T-cell (primary cell): ENCODE results near the gene PCA3. TPM values are rescaled to one million over a fixed set of nuclear protein-coding genes. Genes with fewer than 3 reads are reported as not detected.

Experiments used
- ATAC-seq, 4 experiments: fragments of 200-7000 bp in 3 of 4; fragments of 150-1000 bp in 1 of 4; cut with Tn5 transposase; replicated peaks in 1 of 4; 1 replicate in 3 of 4; 2 replicates in 1 of 4; pipeline ENCODE4 v1.10.0; 2021; ENCODE audit warnings: moderate library complexity in 3 of 4, mild to moderate bottlenecking in 2 of 4, moderate number of reproducible peaks in 1 of 4
- CTCF ChIA-PET, 2 donors: fragments of 300-600 bp; sonication (Branson Sonifier 250); formaldehyde crosslinking; loops; one replicate each; lab custom pipeline; 2022; ENCODE audit warnings: antibody characterized with exemption in 2 of 2; lab: Charles Lee
- POLR2A ChIA-PET, 2 donors: fragments of 300-600 bp; sonication (Branson Sonifier 250); formaldehyde crosslinking; loops; one replicate each; lab custom pipeline; 2022; ENCODE audit warnings: antibody characterized with exemption in 2 of 2; lab: Charles Lee
- DNase-seq, 35 experiments: peaks; one replicate each; pipeline versions ENCODE4 v3.0.0 to v3.0.0-alpha.2; 2013 to 2023
- H3K27ac ChIP-seq: one replicate; pipeline ENCODE4 v1.5.1; 2013; ENCODE audit warnings: low read length
- H3K27me3 ChIP-seq, 2 experiments: replicated peaks in 1 of 2; 1 replicate in 1 of 2; 2 replicates in 1 of 2; pipeline versions ENCODE4 v1.6.1 to v1.7.0; 2013; ENCODE audit warnings: low read length in 1 of 2, mixed read lengths in 1 of 2; ENCODE audit not compliant: control insufficient read depth in 2 of 2, insufficient read depth in 2 of 2; ENCODE audit errors: extremely low read depth in 1 of 2
- H3K36me3 ChIP-seq, 2 donors: 1 replicate in 1 of 2; 2 replicates in 1 of 2; pipeline versions ENCODE4 v1.6.1 to v1.7.0; 2013; ENCODE audit warnings: low read length in 1 of 2; ENCODE audit not compliant: control insufficient read depth in 2 of 2, insufficient read depth in 1 of 2; ENCODE audit errors: extremely low read depth in 1 of 2
- H3K4me1 ChIP-seq, 2 experiments: 1 replicate in 1 of 2; 2 replicates in 1 of 2; pipeline versions ENCODE4 v1.6.1 to v1.7.0; 2013; ENCODE audit warnings: low read length in 2 of 2, mixed read lengths in 1 of 2; ENCODE audit not compliant: insufficient read depth in 2 of 2, control insufficient read depth in 1 of 2; ENCODE audit errors: extremely low read depth in 1 of 2
- H3K4me3 ChIP-seq, 2 donors: 1 replicate in 1 of 2; 2 replicates in 1 of 2; pipeline versions ENCODE4 v1.5.1 to v1.7.0; 2013; ENCODE audit warnings: mild to moderate bottlenecking in 2 of 2, low read length in 1 of 2, moderate library complexity in 1 of 2; ENCODE audit not compliant: control insufficient read depth in 1 of 2; ENCODE audit errors: extremely low read depth in 1 of 2
- H3K9me3 ChIP-seq: 2 replicates; pipeline ENCODE4 v1.7.0; 2013
- H3K27ac Mint-ChIP-seq, 2 donors: one replicate each; pipeline ENCODE4 v1.8.0; 2020 to 2021; ENCODE audit warnings: mild to moderate bottlenecking in 2 of 2, mixed read lengths in 2 of 2
- H3K27me3 Mint-ChIP-seq, 2 donors: one replicate each; pipeline ENCODE4 v1.8.0; 2021 to 2022; ENCODE audit warnings: mixed read lengths in 2 of 2
- H3K36me3 Mint-ChIP-seq: one replicate; pipeline ENCODE4 v1.8.0; 2021; ENCODE audit warnings: mixed read lengths
- H3K4me1 Mint-ChIP-seq, 3 donors: one replicate each; pipeline ENCODE4 v1.8.0; 2020 to 2022; ENCODE audit warnings: mixed read lengths in 3 of 3, mild to moderate bottlenecking in 1 of 3
- H3K4me3 Mint-ChIP-seq, 3 donors: one replicate each; pipeline ENCODE4 v1.8.0; 2020 to 2022; ENCODE audit warnings: mild to moderate bottlenecking in 3 of 3, mixed read lengths in 3 of 3, moderate library complexity in 3 of 3
- H3K9me3 Mint-ChIP-seq, 3 donors: one replicate each; pipeline ENCODE4 v1.8.0; 2020 to 2022; ENCODE audit warnings: mixed read lengths in 3 of 3
- WGBS: methylation state at CpG from one replicate; pipeline ENCODE4 v1.1.5; 2013; ENCODE audit warnings: missing lambda C conversion rate; ENCODE audit not compliant: insufficient coverage; 5-methylcytosine and 5-hydroxymethylcytosine counted together
- total RNA-seq, 35 experiments: library from RNA in 6 of 35; stranded (reverse) in 6 of 35; fragments of 120-200 nt in 1 of 35; gene quantifications; one replicate each; pipeline versions ENCODE4 v1.2.1 to v1.2.4 and lab custom pipeline; 2013 to 2026

Gene PCA3
- total RNA-seq (not detected), total RNA-seq (lab: John Stamatoyannopoulos, UW) (0 to 0.08 (median 0) reads per million in 29 experiments)
- total RNA-seq (2013), result not detected

- Histone ChIP-seq H3K27me3 (peaks cover 0 to 3% of the 10 kb centered on the region in 2 experiments), H3K9me3 (no peaks in the 10 kb centered on the region), H3K4me1 (no peaks in the 10 kb centered on the region), H3K27ac (no peak within 1 kb of the TSS), H3K36me3 (no peaks in the 10 kb centered on the region), H3K4me3 (no peak within 1 kb of the TSS)
- peaks cover 0 to 6% (median 0%) of the 10 kb centered on the region in 3 donors for H3K4me1 Mint-ChIP-seq
- H3K27ac Mint-ChIP-seq, result no peak within 1 kb of the TSS
- CTCF ChIA-PET, result no interaction called here
- POLR2A ChIA-PET, result no interaction called here
- 90% methylated on average over 4 of the region's 4 CpGs for WGBS
- H3K9me3 Mint-ChIP-seq, result no peaks in the 10 kb centered on the region
- no peaks in the 10 kb centered on the region for H3K36me3 Mint-ChIP-seq
- H3K27me3 Mint-ChIP-seq, result peaks cover 11 to 18% of the 10 kb centered on the region in 2 donors
- no peak for DNase-seq
- ATAC-seq, result no peak
- no peak within 1 kb of the TSS for H3K4me3 Mint-ChIP-seq
These were observed at the start of gene PCA3 for GRCh38 chr9:76764138-76764537. Gene PCA3, plus strand, starts transcription at chr9:76764438.

GRCh38 chr9:76716085-76716672, 48.1 kb upstream of the PCA3 start:
- ChIA-PET CTCF (no interaction called here), POLR2A (no interaction called here)
- 57% methylated on average over 2 of the region's 7 CpGs for WGBS
- DNase-seq (no peak), ATAC-seq (no peak)
- Histone ChIP-seq H3K4me1 (no peaks in the 10 kb centered on the region), H3K4me3 (no peak overlapping the region), H3K27me3 (peaks cover 0 to 2% of the 10 kb centered on the region in 2 experiments), H3K27ac (no peak overlapping the region), H3K36me3 (no peaks in the 10 kb centered on the region), H3K9me3 (no peaks in the 10 kb centered on the region)
- peaks cover 15 to 20% of the 10 kb centered on the region in 2 donors for H3K27me3 Mint-ChIP-seq
- H3K4me3 Mint-ChIP-seq, result no peak overlapping the region
- H3K36me3 Mint-ChIP-seq, result no peaks in the 10 kb centered on the region
- no peaks in the 10 kb centered on the region for H3K9me3 Mint-ChIP-seq
- H3K4me1 Mint-ChIP-seq, result no peaks in the 10 kb centered on the region
- H3K27ac Mint-ChIP-seq, result no peak overlapping the region

- ChIA-PET POLR2A (no interaction called here), CTCF (no interaction called here)
- DNase-seq (no peak), ATAC-seq (no peak)
- H3K4me1 ChIP-seq, result no peaks in the 10 kb centered on the region
- no peaks in the 10 kb centered on the region for H3K36me3 Mint-ChIP-seq
- H3K4me1 Mint-ChIP-seq, result no peaks in the 10 kb centered on the region
- H3K9me3 ChIP-seq, result no peaks in the 10 kb centered on the region
- H3K4me3 ChIP-seq, result no peak overlapping the region
- no peaks in the 10 kb centered on the region for H3K9me3 Mint-ChIP-seq
- WGBS, result 60% methylated on average over 2 of the region's 5 CpGs
- no peaks in the 10 kb centered on the region for H3K36me3 ChIP-seq
- H3K27ac Mint-ChIP-seq, result no peak overlapping the region
- H3K27me3 ChIP-seq, result peaks cover 0 to 2% of the 10 kb centered on the region in 2 experiments
- H3K27ac ChIP-seq, result no peak overlapping the region
- no peak overlapping the region for H3K4me3 Mint-ChIP-seq
- H3K27me3 Mint-ChIP-seq, result peaks cover 11 to 20% of the 10 kb centered on the region in 2 donors
These were observed 47.1 kb upstream of the PCA3 start for GRCh38 chr9:76717176-76717575.

- Histone ChIP-seq H3K36me3 (no peaks in the 10 kb centered on the region), H3K4me3 (no peak overlapping the region), H3K27me3 (peaks cover 0 to 2% of the 10 kb centered on the region in 2 experiments), H3K4me1 (no peaks in the 10 kb centered on the region), H3K27ac (no peak overlapping the region), H3K9me3 (no peaks in the 10 kb centered on the region)
- Mint-ChIP-seq H3K9me3 (no peaks in the 10 kb centered on the region), H3K4me3 (no peak overlapping the region), H3K36me3 (no peaks in the 10 kb centered on the region), H3K27me3 (peaks cover 11 to 20% of the 10 kb centered on the region in 2 donors), H3K4me1 (no peaks in the 10 kb centered on the region), H3K27ac (no peak overlapping the region)
- DNase-seq (no peak), ATAC-seq (no peak)
- WGBS, result no CpG with 5 or more reads among the region's 5 CpGs
- CTCF ChIA-PET, result no interaction called here
- POLR2A ChIA-PET, result no interaction called here
These were observed 46.6 kb upstream of the PCA3 start for GRCh38 chr9:76717613-76718012.

- no peak for DNase-seq
- H3K27me3 Mint-ChIP-seq, result peaks cover 13 to 20% of the 10 kb centered on the region in 2 donors
- H3K4me1 Mint-ChIP-seq, result no peaks in the 10 kb centered on the region
- ATAC-seq, result no peak
- Histone ChIP-seq H3K27me3 (peaks cover 0 to 2% of the 10 kb centered on the region in 2 experiments), H3K27ac (no peak overlapping the region), H3K36me3 (no peaks in the 10 kb centered on the region), H3K4me1 (no peaks in the 10 kb centered on the region), H3K9me3 (no peaks in the 10 kb centered on the region), H3K4me3 (no peak overlapping the region)
- POLR2A ChIA-PET, result no interaction called here
- no peaks in the 10 kb centered on the region for H3K36me3 Mint-ChIP-seq
- H3K9me3 Mint-ChIP-seq, result no peaks in the 10 kb centered on the region
- no peak overlapping the region for H3K27ac Mint-ChIP-seq
- no peak overlapping the region for H3K4me3 Mint-ChIP-seq
- WGBS, result no CpG with 5 or more reads among the region's 4 CpGs
- CTCF ChIA-PET, result no interaction called here
These were observed 46.1 kb upstream of the PCA3 start for GRCh38 chr9:76718166-76718565.

GRCh38 chr9:76720245-76720644, 44.0 kb upstream of the PCA3 start:
- Mint-ChIP-seq H3K36me3 (no peaks in the 10 kb centered on the region), H3K27ac (no peak overlapping the region), H3K9me3 (no peaks in the 10 kb centered on the region), H3K4me1 (no peaks in the 10 kb centered on the region), H3K27me3 (peaks cover 21 to 23% of the 10 kb centered on the region in 2 donors), H3K4me3 (no peak overlapping the region)
- peaks cover 0 to 3% of the 10 kb centered on the region in 2 experiments for H3K27me3 ChIP-seq
- no CpG with 5 or more reads among the region's 3 CpGs for WGBS
- no peak overlapping the region for H3K4me3 ChIP-seq
- no peaks in the 10 kb centered on the region for H3K9me3 ChIP-seq
- no peak overlapping the region for H3K27ac ChIP-seq
- CTCF ChIA-PET, result no interaction called here
- DNase-seq (no peak), ATAC-seq (no peak)
- no peaks in the 10 kb centered on the region for H3K36me3 ChIP-seq
- H3K4me1 ChIP-seq, result no peaks in the 10 kb centered on the region
- POLR2A ChIA-PET, result no interaction called here
